ENCODE results near the gene AQP9. TPM values are rescaled to one million over a fixed set of nuclear protein-coding genes. Genes with fewer than 3 reads are reported as not detected.
"Not testable (repeated sequence)": the region's sequence is repeated elsewhere in the genome, so short reads cannot be mapped to it uniquely, and the experiment has no call there.

The AQP9 gene
- total RNA-seq, 1 experiment from 2014 or later = not detected

DNA sequence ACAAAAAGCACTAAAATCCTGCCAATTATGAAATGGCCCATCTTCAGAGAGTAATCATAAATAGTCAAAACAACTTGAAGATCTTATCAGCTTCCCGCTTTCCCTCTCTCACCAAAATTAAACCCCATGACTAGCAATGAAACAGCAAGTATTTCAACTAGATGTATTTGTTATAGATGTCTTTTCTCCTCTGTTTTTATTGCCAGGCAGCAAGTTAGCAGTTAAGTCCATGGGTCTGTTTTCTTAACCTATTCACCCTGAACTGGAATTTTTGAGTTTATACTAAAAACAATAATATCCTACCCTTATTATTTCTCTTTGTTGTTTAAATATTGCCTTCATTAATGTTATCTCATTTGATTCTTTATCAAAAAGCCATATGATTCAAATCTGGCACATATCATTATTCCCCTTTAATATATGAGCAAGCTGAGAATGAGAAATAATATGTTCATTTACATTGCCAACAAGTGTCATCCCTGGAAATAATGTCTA lies 23.3 kb downstream of the AQP9 start:
- no peak for DNase-seq
- no peaks in the 10 kb centered on the region for H3K36me3 ChIP-seq
- no peak overlapping the region for H3K4me3 ChIP-seq
- H3K9me3 ChIP-seq = no peaks in the 10 kb centered on the region
- H3K27me3 ChIP-seq = peaks cover 4% of the 10 kb centered on the region

GRCh38 chr15:58163985-58164384 lies 25.8 kb downstream of the AQP9 start:
- no peak overlapping the region for H3K4me3 ChIP-seq
- no peak for DNase-seq
- H3K27me3 ChIP-seq = peaks cover 17% of the 10 kb centered on the region
- H3K9me3 ChIP-seq = no peaks in the 10 kb centered on the region
- H3K36me3 ChIP-seq = no peaks in the 10 kb centered on the region

GRCh38 chr15:58164926-58165325 lies 26.7 kb downstream of the AQP9 start:
- Histone ChIP-seq H3K9me3 (no peaks in the 10 kb centered on the region), H3K27me3 (peaks cover 20% of the 10 kb centered on the region), H3K4me3 (no peak overlapping the region), H3K36me3 (no peaks in the 10 kb centered on the region)
- DNase-seq = no peak

- no peaks in the 10 kb centered on the region for H3K9me3 ChIP-seq
- no peak overlapping the region for H3K4me3 ChIP-seq
- peak; percentile 27 for DNase-seq
- H3K27me3 ChIP-seq = peaks cover 20% of the 10 kb centered on the region
- no peaks in the 10 kb centered on the region for H3K36me3 ChIP-seq
These were observed 27.5 kb downstream of the AQP9 start for GRCh38 chr15:58165661-58166060.

DNA sequence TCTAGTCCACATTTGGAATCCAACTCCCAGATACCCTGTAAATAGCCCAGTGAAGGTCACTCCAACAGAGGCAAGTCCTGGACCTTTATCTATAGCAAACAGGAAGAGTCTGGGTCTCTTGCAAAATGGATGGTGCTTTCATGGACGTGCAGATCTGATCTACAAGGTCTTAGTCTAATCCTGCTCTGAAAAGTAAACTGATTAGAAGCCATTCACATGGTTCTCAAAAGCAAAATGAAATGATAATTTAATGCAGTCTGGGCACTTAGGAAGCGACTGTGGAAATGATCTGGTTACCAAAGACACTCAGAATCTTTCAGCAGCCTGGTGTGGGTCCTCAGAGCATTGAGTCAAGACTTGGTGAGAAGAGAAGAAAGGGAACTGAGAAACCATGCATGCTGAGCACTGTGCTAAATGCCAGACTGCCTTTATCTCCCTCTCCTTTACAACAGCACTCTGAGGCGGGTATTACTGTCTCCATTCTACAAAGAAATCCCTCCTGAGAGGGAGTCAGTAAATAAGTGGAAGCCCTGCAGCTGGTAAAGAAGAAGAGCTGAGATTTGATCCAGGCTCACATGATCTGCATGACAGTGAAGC lies 29.0 kb downstream of the AQP9 start:
- no peak for DNase-seq
- Histone ChIP-seq H3K4me3 (no peak overlapping the region), H3K9me3 (no peaks in the 10 kb centered on the region), H3K27me3 (peaks cover 20% of the 10 kb centered on the region), H3K36me3 (no peaks in the 10 kb centered on the region)

DNA sequence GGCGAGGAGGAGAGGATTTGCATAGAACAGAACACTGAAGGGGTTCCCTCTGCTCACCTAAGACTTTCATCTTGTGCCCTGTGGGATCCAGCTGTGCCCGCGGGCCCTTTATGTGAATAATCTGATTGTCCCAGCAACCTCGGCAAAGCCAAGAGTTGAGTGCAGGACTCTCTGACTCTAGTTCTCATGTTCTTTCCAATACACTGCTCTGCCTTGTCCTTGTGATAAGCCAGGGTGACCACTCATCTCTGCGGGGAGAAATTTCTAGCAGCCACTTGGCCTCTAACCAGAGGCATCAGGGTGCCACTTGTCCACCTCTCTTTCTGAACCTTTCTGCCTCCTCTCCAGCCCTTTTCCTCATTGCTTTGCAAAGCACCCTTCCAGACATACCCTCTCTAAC lies 31.8 kb downstream of the AQP9 start:
- H3K4me3 ChIP-seq = no peak overlapping the region
- no peaks in the 10 kb centered on the region for H3K36me3 ChIP-seq
- no peaks in the 10 kb centered on the region for H3K9me3 ChIP-seq
- peaks cover 16% of the 10 kb centered on the region for H3K27me3 ChIP-seq
- no peak for DNase-seq

DNA sequence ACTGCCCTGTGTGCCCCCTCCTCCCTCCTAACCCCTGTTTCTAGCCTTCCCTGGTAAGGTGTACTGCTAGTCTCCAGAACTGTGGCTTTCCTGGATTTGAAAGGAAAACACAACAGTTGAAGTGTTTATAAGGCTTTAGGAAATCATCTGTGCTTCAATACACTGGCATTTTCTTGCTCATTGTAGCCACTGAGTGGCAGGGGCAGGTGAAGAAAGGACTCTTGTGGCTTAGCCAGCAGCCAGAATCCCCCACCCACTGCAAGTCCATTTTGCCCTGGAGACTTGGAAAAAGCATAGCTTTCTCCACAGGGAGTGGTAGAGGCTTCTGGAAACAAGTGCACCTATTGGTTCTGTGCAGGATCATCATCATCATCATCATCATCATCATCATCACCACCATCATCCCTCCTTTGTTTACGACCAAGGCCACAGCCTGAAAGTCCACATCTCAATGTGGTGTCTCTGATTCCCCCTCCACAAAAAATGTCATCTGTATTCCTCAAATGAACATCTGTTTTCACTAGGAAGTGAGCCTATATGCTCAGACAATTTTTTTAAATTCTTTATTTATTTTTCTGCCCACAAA lies 33.4 kb downstream of the AQP9 start:
- peaks cover 15% of the 10 kb centered on the region for H3K27me3 ChIP-seq
- no peak overlapping the region for H3K4me3 ChIP-seq

DNA sequence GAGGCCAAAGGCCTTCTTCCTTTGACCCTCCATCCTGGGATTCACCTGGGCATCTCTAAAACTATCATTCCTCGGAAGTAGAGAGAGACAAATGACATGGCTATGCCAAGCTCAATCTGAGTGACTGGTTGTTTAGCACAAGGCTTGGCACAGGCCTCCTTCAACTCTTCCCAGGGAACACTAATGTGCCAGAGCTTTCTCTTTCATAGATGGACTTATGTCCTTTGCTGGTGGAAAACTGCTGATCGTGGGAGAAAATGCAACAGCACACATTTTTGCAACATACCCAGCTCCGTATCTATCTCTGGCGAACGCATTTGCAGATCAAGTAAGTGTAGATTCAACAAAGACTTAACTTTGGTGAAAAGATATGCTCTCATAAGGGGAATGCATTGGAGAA lies 36.5 kb downstream of the AQP9 start:
- H3K9me3 ChIP-seq = no peaks in the 10 kb centered on the region
- H3K4me3 ChIP-seq = no peak overlapping the region
- no peak for DNase-seq
- no peaks in the 10 kb centered on the region; the same call in 1 of the 2 replicates for H3K27me3 ChIP-seq
- H3K36me3 ChIP-seq = no peaks in the 10 kb centered on the region

More for the DNA sequence above, 33.4 kb downstream of the AQP9 start:
- DNase-seq = no peak
- H3K36me3 ChIP-seq = no peaks in the 10 kb centered on the region
- no peaks in the 10 kb centered on the region for H3K9me3 ChIP-seq

DNA sequence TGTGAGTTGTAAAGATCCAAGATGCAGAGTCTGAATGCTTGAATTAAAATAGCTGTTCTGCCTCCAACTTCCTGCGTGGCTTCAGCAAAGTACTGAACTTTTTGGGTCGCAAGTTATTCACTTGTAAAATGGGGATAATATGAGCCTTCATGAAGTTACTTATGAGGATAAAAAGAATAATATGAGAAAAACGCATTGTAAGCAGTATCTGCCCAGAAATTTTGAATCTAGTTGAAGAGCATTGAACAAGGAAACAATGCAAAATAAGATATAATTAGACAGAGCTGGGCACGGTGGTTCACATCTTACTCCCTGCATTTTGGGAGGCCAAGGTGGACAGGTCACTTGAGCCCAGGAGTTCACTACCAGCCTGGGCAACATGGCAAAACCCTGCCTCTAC lies 37.8 kb downstream of the AQP9 start:
- no peak for DNase-seq
- no peak overlapping the region for H3K4me3 ChIP-seq

DNA sequence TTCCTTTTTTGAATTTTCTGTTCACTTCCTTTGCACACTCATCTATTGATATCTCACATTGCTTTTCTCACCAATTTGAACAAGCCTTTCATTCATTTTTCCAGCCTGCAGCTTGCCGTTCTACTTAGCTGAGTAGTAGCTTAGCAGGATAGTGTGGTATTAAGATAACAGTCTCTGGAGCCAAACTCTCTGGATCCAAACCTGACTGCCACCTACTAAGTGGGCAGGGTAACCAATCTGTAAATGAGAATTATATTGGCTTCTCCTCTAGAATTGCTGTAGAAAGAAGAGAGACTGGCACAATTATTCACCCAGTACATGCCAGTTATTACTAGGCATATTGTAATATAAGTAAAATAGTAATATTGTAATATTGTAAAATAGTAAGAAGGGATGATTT lies 40.5 kb downstream of the AQP9 start:
- no peaks in the 10 kb centered on the region for H3K36me3 ChIP-seq
- no peaks in the 10 kb centered on the region; the same call in 1 of the 2 replicates for H3K27me3 ChIP-seq
- no peaks in the 10 kb centered on the region for H3K9me3 ChIP-seq
- no peak for DNase-seq
- no peak overlapping the region for H3K4me3 ChIP-seq

More for the DNA sequence above, 37.8 kb downstream of the AQP9 start:
- no peaks in the 10 kb centered on the region for H3K9me3 ChIP-seq
- H3K36me3 ChIP-seq = no peaks in the 10 kb centered on the region
- no peaks in the 10 kb centered on the region; the same call in 1 of the 2 replicates for H3K27me3 ChIP-seq

DNA sequence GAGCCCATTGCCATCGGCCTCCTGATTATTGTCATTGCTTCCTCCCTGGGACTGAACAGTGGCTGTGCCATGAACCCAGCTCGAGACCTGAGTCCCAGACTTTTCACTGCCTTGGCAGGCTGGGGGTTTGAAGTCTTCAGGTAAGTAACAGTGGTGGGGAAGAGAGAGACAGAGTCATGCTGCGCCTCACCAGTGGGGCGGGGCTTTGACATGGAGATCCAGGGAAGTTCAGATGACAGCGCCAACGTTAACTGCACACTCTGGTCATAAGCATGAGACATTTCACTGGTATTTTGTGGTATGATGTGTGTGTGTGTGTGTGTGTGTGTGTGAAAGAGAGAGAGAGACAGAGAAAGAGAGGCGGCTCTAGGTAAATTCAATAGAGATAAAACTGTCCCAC lies 41.0 kb downstream of the AQP9 start:
- H3K4me3 ChIP-seq = no peak overlapping the region
- DNase-seq = no peak
- no peaks in the 10 kb centered on the region for H3K36me3 ChIP-seq
- no peaks in the 10 kb centered on the region for H3K9me3 ChIP-seq
- H3K27me3 ChIP-seq = no peaks in the 10 kb centered on the region

- DNase-seq = no peak
- no peaks in the 10 kb centered on the region for H3K9me3 ChIP-seq
- no peaks in the 10 kb centered on the region for H3K27me3 ChIP-seq
These were observed 41.7 kb downstream of the AQP9 start for GRCh38 chr15:58179741-58180381.

GRCh38 chr15:58182460-58183163 lies 44.4 kb downstream of the AQP9 start:
- peak; percentile 37 for DNase-seq
- H3K36me3 ChIP-seq = no peaks in the 10 kb centered on the region
- H3K27me3 ChIP-seq = no peaks in the 10 kb centered on the region
- no peaks in the 10 kb centered on the region for H3K9me3 ChIP-seq
- H3K4me3 ChIP-seq = no peak overlapping the region

More at GRCh38 chr15:58179741-58180381, 41.7 kb downstream of the AQP9 start:
- Histone ChIP-seq H3K4me3 (no peak overlapping the region), H3K36me3 (no peaks in the 10 kb centered on the region)

DNA sequence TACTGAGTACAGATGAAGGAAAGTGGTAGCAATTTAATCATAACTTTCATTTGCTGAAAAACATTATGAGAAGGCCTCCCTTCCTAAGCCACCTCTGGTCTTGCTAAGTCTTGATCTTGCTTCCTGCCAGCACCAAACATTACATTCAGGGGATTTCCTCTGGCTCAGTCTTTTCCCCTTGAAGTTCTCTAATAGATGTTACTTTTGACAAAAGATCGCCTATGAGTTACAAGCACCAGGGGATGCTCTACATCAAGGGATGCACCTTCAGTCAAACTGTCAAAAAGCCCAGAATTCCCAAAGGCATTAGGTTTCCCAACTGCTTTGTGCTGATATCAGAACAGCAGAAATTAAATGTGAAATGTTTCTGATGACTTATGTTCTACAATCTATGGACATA lies 47.3 kb downstream of the AQP9 start:
- H3K27me3 ChIP-seq = no peaks in the 10 kb centered on the region; the same call in 1 of the 2 replicates
- H3K36me3 ChIP-seq = no peaks in the 10 kb centered on the region
- H3K4me3 ChIP-seq = no peak overlapping the region
- H3K9me3 ChIP-seq = no peaks in the 10 kb centered on the region
- no peak for DNase-seq

- Histone ChIP-seq H3K4me3 (no peak overlapping the region), H3K36me3 (no peaks in the 10 kb centered on the region), H3K9me3 (no peaks in the 10 kb centered on the region), H3K27me3 (peaks cover 12% of the 10 kb centered on the region; the same call in 1 of the 2 replicates)
- no peak for DNase-seq
These were observed 51.1 kb downstream of the AQP9 start for GRCh38 chr15:58189148-58189811.

DNA sequence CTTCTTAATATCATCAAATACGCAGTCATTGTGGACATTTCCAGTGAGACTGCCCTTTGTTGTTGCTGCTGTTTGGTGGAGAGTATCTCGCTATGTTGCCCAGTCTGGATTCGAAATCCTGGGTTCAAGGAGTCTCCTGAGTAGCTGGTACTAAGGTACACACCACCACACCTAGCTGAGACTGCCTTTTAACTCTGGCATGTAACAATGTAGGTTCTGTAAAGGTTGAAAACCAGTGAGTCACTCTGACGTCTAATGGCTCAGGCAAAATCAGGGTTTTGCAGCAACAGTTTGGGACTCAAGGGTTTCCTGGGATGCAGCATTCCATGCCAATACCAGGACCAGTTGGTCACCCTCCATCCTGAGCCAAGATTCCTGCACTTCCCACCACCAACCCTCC lies 52.2 kb downstream of the AQP9 start:
- no peak for DNase-seq
- peaks cover 12% of the 10 kb centered on the region; the same call in 1 of the 2 replicates for H3K27me3 ChIP-seq
- no peaks in the 10 kb centered on the region for H3K9me3 ChIP-seq
- H3K36me3 ChIP-seq = no peaks in the 10 kb centered on the region
- no peak overlapping the region for H3K4me3 ChIP-seq

- H3K4me3 ChIP-seq, H3K9me3 ChIP-seq, DNase-seq, H3K36me3 ChIP-seq: not testable (repeated sequence)
- H3K27me3 ChIP-seq = peaks cover 12% of the 10 kb centered on the region; the same call in 1 of the 2 replicates
These were observed 55.5 kb downstream of the AQP9 start for GRCh38 chr15:58193636-58194035.
